HG02571 (cell line): ENCODE measurements around the gene WDR43.

Experiments used
- ATAC-seq: cut with Tn5 transposase; IDR thresholded peaks from one replicate; pipeline ENCODE4 v1.9.1; 2021; ENCODE audit warnings: mild to moderate bottlenecking, moderate library complexity; ENCODE audit not compliant: unreplicated experiment

Gene WDR43

GRCh38 chr2:28909655-28910353, 15.3 kb downstream of the WDR43 start:
- ATAC-seq: no peak

- no peak for ATAC-seq
Observed at GRCh38 chr2:28915939-28916338, 21.5 kb downstream of the WDR43 start.

- no peak for ATAC-seq
Observed at GRCh38 chr2:28926847-28927246, 32.4 kb downstream of the WDR43 start.

GRCh38 chr2:28927469-28927868, 33.0 kb downstream of the WDR43 start:
- ATAC-seq: no peak

GRCh38 chr2:28927878-28928277, 33.4 kb downstream of the WDR43 start:
- no peak for ATAC-seq

- no peak for ATAC-seq
Observed at GRCh38 chr2:28929581-28929980, 35.1 kb downstream of the WDR43 start.

GRCh38 chr2:28930205-28930604, 35.7 kb downstream of the WDR43 start:
- ATAC-seq: no peak

DNA sequence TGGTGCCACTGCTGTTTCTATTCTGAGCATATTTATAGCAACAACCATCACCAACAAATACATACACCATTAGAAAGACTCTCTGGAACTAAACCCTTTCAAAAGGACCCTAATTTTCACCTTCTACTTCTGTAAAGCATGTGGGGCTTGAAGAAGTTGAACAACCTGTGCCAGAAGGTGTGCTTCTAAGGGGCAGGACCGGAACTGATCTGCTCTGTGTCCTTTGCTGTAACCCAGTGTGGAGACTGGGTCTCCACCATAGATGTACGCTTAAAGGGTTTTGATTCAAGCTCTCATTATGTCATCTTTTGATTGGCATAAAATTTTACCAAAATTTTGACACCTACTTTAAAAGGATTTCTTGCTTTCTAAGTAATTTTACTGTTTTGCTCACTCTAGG, 40.3 kb downstream of the WDR43 start:
- no peak for ATAC-seq

DNA sequence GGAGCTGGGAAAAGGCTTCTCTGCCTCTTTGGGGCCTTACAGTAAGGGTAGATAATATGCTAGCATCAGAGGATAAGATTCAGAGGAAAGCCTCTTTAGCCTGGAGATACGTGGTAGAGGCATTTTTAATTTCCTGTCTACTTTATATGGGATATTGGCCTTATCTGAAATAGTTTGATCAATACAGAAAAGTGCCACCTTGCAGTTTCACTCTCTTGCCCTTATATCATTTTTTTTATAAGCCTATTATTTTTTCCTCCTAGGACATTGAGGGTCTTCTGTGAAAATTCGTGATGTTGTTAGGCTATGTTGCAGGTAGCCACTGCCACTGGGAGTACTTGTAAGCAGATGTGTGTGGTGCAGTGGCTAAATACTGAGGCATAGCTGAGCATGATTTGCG, 46.5 kb downstream of the WDR43 start:
- no peak for ATAC-seq

DNA sequence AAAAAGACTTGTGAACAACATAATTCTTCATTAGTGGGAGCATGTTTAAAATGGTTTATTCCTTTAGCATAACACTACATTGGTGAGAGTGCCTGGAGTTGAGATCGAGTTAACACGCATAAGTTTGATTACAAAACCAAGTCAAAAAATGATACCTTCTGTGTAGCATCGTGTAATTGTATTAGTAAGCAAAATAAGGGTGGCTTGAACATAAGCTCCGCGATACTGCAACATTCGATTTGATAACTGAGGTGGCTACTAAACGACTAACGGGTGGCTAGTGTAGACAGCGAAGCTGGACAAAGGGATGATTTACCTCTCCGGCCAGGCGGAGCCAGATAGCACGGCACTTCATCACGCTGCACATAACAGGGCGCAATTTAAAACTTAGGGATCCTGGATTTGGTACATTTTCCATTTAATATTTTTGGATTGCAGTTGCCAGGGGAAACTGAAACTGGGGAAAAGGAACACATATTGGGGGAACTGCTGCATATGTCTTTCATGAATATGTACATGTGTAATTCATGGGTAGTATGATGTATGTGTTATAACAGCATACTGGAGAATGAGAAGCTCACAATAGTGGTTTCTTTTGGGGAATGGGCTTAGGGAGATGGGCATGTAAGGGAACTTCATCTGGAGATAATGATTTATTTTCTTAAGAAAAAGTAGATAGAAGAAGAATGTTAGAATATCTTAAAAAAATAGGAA, 50.2 kb downstream of the WDR43 start:
- no peak for ATAC-seq

DNA sequence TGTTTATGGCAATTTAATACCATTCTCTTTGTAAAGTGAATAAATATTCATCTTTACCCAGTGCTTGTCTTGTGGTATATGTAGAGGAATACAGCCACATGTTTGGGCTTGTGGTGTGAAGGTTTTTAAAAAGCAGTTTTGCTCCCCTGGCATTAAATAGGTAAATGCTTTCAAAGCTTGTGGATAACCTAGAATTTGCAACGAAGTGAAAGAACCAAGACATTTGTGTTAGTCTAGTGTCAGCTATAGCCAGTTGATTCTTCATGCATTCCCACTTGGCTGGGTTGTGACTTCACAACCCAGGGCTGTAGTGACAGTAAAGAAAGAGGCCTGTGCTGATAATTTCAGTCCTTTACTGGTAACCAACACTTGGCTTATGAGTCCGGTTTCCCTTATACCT, 53.7 kb downstream of the WDR43 start:
- ATAC-seq: no peak

DNA sequence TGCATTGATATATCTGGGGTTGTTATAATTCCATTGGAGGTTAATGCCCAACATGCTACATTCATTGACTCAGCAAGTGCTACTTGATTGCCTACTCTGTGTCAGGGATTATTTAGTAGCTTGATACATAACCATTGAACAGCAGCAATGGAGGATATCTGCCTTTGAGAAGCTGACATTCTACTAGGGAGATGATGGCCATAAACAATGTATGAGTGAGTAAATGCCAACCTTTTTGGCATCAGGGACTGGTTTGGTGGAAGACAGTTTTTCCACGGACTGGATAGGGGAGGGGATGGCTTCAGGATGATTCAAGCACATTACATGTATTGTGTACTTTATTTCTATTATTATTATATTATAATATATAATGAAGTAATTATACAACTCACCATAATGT, 54.7 kb downstream of the WDR43 start:
- no peak for ATAC-seq

GRCh38 chr2:28949617-28950305, 55.3 kb downstream of the WDR43 start:
- no peak for ATAC-seq

DNA sequence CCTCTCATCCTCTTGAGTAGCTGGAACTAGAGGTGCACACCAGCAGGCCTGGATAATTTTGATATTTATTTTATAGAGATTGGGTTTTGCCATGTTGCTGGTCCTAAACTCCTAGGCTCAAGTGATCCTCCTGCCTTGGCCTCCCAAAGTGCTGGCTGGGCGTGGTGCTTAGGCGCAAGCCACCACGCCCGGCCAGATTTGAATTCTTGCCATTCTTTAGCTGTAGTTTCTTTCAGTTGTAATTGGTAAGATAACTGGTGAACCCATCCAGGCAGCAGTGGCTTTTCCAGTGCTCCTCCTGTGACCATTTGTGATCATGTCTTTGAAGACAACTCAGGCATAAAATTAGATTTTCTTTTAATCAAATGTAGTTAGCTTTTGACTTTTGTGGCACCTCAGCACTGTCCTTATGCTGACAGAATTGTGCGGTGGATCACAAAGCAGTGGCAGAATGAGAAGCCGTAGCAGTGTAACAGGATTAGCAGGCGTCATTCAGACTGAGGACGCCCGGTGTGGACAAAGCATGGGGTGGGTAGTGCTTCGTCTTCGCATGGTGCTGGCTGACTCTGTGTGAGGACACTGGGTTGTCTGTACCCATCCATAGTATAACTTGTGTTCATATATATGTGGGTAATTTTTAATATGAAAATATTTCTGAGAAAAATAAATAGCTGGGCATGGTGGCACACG, 56.6 kb downstream of the WDR43 start:
- ATAC-seq: no peak

- no peak for ATAC-seq
Observed at GRCh38 chr2:28951910-28952835, 57.7 kb downstream of the WDR43 start.

GRCh38 chr2:28952836-28953211, 58.4 kb downstream of the WDR43 start:
- no peak for ATAC-seq

DNA sequence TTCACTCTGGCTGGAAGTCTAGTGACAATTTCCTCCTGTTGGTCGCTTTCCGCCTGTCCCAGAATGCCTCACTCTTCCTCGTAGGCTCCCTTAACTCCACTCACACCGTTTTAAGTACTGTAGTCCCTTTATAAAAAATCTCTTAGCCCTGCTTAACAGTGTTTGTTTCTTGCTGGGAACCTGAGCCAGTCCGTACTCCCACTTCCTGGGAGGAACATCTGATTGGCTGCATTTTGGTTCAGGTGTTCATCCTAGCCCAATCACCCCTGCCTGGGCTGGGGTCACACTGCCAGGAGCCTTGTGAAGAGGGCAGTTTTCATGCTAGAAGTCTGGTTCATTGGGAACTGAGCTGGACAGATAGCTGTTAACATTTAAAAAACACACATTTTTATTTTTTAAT, 61.0 kb downstream of the WDR43 start:
- no peak for ATAC-seq

DNA sequence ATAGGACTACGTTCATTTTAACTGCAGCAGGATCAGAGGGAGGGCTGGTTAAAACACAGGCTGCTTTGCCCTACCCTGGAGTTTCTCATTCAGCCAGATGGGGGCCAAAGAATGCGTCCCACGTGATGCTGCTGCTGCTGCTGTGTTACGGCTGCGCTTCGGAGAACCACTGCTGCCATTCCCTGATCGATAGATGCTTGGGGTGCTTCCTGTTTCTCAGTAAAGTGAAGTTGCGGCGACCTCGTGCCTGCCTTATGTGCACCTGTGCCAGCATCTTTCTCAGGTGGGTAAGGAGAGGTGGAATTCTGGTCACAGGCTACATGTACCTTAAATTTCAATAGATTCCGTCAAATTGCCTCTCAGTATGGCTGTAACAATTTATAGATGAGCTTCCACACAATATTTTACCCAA, 62.0 kb downstream of the WDR43 start:
- ATAC-seq: no peak

DNA sequence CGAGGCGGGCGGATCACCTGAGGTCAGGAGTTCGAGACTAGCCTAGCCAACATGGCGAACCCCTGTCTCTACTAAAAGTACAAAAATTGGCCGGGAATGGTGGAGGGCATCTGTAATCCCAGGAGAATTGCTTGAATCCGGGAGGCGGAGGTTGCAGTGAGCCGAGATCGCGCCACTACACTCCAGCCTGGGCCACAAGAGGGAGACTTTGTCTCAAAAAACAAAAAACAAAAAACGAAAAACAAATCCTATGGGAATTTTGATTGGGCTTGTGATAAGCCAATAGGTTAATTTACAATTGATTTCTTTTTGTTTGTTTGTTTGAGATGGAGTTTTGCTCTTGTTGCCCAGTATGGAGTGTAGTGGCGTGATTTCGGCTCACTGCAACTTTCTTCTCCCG, 62.4 kb downstream of the WDR43 start:
- no peak for ATAC-seq

GRCh38 chr2:28958689-28959088, 64.2 kb downstream of the WDR43 start:
- ATAC-seq: no peak
